GM23338 (cell line): Measurements from ENCODE around the gene AGTRAP.

Experiments used
- CTCF ChIP-seq, 2 experiments: fragments of 200-600 bp in 1 of 2; sonication (generic) in 1 of 2; conservative IDR thresholded peaks; 2 replicates each; pipeline versions ENCODE4 v1.5.1 to v1.6.1; 2016 to 2017; ENCODE audit warnings: antibody characterized with exemption in 2 of 2, low read depth in 2 of 2, mild to moderate bottlenecking in 2 of 2, moderate library complexity in 1 of 2
- EZH2 ChIP-seq: fragments of 200-600 bp; sonication (generic); IDR thresholded peaks from one replicate; pipeline ENCODE4 v1.8.0; 2017; ENCODE audit warnings: antibody characterized with exemption, mild to moderate bottlenecking, low read depth; ENCODE audit not compliant: unreplicated experiment

DNA sequence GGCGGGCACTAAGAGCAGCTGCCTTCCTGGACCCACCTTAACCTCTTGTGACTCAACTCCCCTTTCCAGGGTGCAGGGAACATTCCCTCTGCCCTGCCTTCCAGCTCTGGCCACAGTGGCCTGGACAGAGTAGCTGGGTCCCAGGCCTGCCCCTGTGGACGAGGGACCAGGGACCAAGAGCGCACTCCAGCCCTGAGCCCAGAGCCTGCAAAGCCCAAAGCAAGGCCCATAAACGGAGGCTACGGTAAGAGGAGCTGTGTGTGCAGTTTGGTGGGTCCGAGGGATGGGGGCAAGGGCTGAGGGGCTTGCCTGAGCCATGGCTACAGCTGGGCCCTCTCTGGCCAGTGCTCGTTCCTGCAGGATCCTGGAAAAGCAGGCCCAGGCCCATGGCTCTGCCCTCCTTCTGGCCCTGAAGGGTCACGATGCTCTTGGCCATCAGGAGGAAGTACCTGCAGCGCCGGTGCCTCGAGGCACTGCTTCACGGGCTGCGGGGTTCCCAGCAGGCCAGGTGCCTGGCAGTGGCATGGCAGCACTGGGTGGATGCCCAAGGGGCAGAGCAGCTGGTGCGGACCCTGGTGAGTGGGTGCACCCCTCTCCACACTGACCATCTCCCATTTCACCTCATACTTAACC, 52.0 kb downstream of the AGTRAP start:
- TF ChIP-seq CTCF (conservative IDR thresholded peaks at IDR 0.05; ENCODE audit: low read depth in 2 of 2): no peak
- no peak for TF ChIP-seq EZH2
